Ramos (cell line): ENCODE measurements around the gene MBNL2.

Experiments used
- in situ Hi-C: fragments of 300-500 bp; cut with MboI; formaldehyde crosslinking; loops from one replicate; pipeline ENCODE4 v1.14.3; 2022; ENCODE audit warnings: low sequenced_read_pairs; ENCODE audit not compliant: unreplicated experiment

Gene MBNL2

GRCh38 chr13:97431171-97431764, 209.1 kb downstream of the MBNL2 start:
- in situ Hi-C loops: no loop called here

- in situ Hi-C loops: no loop called here
Observed at GRCh38 chr13:97432232-97432916, 210.2 kb downstream of the MBNL2 start.

DNA sequence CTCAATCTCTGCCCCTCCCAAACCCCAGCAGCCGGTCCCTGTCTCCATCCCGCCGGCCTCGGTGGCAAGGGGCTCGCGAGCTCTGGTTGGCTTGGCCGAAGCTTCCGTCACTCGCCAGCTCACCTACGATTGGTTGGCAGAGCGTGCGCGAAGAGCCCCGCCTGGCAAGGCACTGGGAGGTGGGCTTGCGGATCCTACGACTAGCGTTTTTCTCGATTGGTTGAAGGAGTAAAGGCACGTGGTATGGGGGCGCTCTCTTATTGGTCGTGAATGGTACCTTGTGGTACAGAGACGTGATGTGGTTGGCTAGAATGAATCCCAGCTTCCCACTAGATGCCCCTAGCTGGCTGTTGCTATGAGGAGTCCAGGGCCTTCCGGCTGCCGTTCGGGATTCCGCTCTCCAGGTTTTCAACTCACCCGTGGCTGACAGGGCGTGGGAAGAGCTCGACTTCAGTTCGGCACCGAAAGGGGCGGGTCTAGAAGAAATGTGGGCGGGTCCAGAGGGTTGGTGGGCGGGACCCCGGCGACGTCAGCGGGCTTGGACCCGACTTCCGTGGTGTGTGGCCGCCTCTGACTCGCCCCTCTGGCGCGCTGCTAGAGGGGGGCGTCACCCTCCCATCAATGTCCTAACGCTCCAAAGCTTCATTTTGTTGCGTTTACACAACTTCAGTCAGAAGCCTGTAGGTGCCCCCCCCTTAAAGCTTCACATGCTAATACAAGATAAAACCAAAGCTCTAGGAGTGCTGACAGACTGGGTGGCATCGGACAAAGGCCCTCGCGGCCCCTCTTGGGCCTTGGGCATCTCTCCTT, 211.0 kb downstream of the MBNL2 start:
- in situ Hi-C loops: no loop called here

GRCh38 chr13:97433727-97434396, 211.7 kb downstream of the MBNL2 start, which contains the start of gene RAP2A:
Gene RAP2A, plus strand, starts transcription at chr13:97434169. Its CDS starts 302 bp downstream, at chr13:97434471.
- in situ Hi-C loops: no loop called here

GRCh38 chr13:97434397-97435201, 212.5 kb downstream of the MBNL2 start:
- in situ Hi-C loops: no loop called here

- in situ Hi-C loops: no loop called here
Observed at GRCh38 chr13:97435323-97435722, 213.2 kb downstream of the MBNL2 start.

DNA sequence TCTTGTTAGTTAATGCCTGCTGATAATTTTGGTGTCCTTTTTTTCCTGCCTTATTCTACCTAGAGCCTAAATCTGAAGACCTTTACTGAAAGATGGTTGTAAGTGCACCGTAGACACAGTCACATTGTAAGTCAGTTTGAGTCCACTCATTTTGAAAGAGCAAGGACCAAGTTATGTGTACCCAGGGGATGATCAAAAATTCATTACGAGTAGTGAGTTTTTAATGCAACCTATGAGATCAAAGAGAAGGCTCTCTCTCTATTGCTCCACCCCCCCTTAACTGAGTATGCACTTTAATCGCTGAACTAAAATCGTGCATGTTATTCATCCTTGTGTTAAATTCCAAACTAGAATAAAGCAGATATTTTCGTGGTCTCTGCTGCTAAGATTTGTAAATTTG, 213.7 kb downstream of the MBNL2 start:
- in situ Hi-C loops: no loop called here

DNA sequence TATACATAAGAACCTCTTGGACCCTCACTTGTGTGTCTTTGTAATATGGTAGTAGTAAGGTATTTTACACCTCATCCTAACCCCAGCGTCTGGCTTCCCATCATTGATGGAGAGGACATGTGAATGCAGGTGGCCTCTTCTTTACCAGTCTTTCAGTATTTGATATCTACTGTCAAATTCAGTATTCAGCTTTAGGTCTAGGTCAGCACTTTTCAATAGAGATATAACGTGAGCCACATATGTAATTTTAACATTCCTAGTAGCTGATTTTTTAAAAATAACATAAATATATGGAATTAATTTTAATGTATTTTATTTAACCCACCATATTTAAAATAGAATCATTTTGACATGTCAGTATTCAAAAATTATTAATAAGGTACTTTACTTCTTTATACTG, 214.7 kb downstream of the MBNL2 start:
- in situ Hi-C loops: no loop called here

DNA sequence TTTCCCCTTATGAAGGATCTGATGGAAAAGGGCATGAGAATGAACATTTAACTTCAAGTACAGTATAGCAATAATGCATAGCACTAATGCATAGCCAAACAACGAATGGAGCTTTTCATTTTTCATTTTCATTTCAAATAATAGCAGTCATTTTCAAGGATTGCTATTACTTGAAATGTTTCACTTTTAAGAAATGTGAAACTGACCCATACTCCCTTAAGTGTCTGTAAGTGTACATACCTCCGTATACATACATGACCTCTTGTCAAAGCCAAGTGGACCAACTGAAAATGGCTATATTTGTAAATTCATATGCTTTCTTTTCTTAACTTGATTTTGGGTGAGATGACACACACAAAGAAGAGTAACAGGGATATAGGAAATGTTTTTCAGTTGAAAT, 215.6 kb downstream of the MBNL2 start:
- in situ Hi-C loops: no loop called here

DNA sequence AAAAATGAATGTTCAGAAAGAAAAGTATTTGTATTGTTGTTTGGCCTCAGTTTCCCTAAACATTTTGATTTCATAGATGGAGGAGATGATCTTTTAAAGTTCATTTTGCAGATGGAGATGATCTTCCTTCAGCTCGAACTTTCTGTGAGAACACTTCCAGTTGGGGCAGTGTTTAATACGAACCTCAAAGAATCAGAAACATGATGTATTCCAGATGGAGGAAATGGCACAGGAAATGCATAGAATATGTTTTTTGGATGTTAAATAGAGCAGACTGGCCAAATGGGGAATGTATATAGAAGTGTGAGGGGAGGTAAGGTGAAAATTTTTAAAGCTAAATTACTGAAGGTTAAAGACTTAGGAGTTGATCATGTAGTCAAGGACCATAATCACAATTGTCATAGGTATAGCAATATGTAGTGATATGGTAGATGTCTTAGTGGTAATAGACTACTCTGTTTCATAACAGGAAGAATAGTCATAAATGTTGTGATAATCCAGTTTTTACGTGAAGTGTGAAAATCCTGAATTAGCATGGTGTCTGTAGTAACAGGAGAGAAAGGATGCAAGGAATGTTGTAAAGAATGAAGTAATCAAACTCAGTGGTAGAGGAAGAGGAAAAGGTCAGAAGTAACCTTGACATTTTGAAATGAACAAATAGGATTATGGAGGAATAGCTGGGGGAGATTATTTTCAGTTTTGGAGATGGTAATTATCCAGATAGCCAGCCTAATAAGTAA, 216.9 kb downstream of the MBNL2 start:
- in situ Hi-C loops: no loop called here

DNA sequence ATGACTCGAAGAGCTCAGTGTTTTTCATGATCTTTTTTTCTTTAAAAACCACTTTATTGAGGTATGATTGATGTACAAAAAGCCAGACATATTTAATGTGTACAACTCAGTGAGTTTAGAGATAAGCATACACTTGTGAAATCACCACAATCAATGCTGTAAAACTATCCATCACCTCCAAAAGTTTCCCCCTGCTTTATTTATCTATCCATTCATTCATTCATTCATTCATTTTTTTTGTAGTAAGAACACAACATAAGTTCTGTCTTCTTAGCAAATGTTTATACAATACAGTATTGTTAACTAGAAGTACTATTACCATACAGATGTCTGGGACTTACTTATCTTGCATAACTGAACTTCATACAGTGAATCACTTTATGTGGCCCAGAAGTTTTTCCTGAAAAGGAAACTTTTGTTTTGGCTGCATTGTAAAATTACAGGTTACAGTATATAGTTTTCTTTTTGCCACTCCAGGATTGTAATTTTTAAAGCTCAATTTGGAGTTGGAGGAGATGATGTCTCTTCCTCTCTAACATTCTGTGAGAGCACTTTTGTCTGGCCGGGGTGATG, 218.6 kb downstream of the MBNL2 start:
- in situ Hi-C loops: no loop called here

GRCh38 chr13:97441368-97441767, 219.2 kb downstream of the MBNL2 start:
- in situ Hi-C loops: no loop called here
